Heart left ventricle (tissue), 16 donors: ENCODE results near the gene LAMA3. TPM values are rescaled to one million over a fixed set of nuclear protein-coding genes. Genes with fewer than 3 reads are reported as not detected.

Experiments used
- ATAC-seq, 4 donors: fragments of 200-7000 bp; cut with Tn5 transposase; one replicate each; pipeline ENCODE4 v1.9.1; 2020 to 2022; ENCODE audit warnings: moderate library complexity in 4 of 4, mild to moderate bottlenecking in 3 of 4, moderate number of reproducible peaks in 1 of 4
- DNase-seq, 5 donors: peaks; one replicate each; pipeline ENCODE4 v3.0.0-alpha.2; 2020
- H3K27ac ChIP-seq, 12 donors: fragments of 200-600 bp; sonication (generic) in 4 of 12; one replicate each; pipeline versions ENCODE4 v1.5.0 to v1.8.0; 2016 to 2022; ENCODE audit warnings: mild to moderate bottlenecking in 2 of 12
- H3K27me3 ChIP-seq, 9 donors: fragments of 200-600 bp; sonication (generic) in 2 of 9; one replicate each; pipeline versions ENCODE4 v1.5.1 to v1.8.0; 2016 to 2022; ENCODE audit warnings: mild to moderate bottlenecking in 3 of 9
- H3K36me3 ChIP-seq, 9 donors: fragments of 200-600 bp; sonication (generic) in 2 of 9; one replicate each; pipeline versions ENCODE4 v1.5.0 to v1.8.0; 2018 to 2022; ENCODE audit warnings: mild to moderate bottlenecking in 2 of 9
- H3K4me1 ChIP-seq, 12 donors: fragments of 200-600 bp; sonication (generic) in 4 of 12; one replicate each; pipeline versions ENCODE4 v1.5.0 to v1.8.0; 2016 to 2022; ENCODE audit warnings: mild to moderate bottlenecking in 3 of 12
- H3K4me3 ChIP-seq, 12 donors: fragments of 200-600 bp; sonication (generic) in 4 of 12; one replicate each; pipeline versions ENCODE4 v1.5.0 to v1.8.0; 2017 to 2022; ENCODE audit warnings: mild to moderate bottlenecking in 9 of 12, moderate library complexity in 4 of 12
- H3K9me3 ChIP-seq, 12 donors: fragments of 200-600 bp; sonication (generic) in 4 of 12; one replicate each; pipeline versions ENCODE4 v1.5.0 to v1.8.0; 2016 to 2022; ENCODE audit warnings: mild to moderate bottlenecking in 1 of 12
- CTCF ChIP-seq, 12 donors: fragments of 200-600 bp; sonication (generic) in 4 of 12; IDR thresholded peaks; one replicate each; pipeline versions ENCODE4 v1.5.0 to v1.8.0; 2018 to 2022; ENCODE audit warnings: antibody characterized with exemption in 12 of 12, mild to moderate bottlenecking in 5 of 12
- POLR2A ChIP-seq, 2 donors: fragments of 450-650 bp; IDR thresholded peaks; one replicate each; pipeline ENCODE4 v1.6.1; 2017; ENCODE audit warnings: antibody characterized with exemption in 2 of 2, mild to moderate bottlenecking in 2 of 2, moderate library complexity in 2 of 2
- WGBS, 4 donors: extraction: QIAGEN DNeasy Blood & Tissue Kit in 2 of 4; methylation state at CpG; one replicate each; pipeline versions ENCODE4 v1.1.5 to v1.1.7; 2013 to 2018; 5-methylcytosine and 5-hydroxymethylcytosine counted together
- intact Hi-C, 10 donors: fragments of 100-400 bp; cut with DNase I; formaldehyde crosslinking; loops; one replicate each; pipeline versions ENCODE4 v1.11.1 to v1.14.2; 2022
- polyA plus RNA-seq, 2 donors: library from polyadenylated mRNA; stranded (reverse); fragments of 200-250 nt; gene quantifications; one replicate each; pipeline ENCODE4 v1.2.3, GENCODE V29; 2013
- total RNA-seq, 9 donors: library from RNA; depleted of rRNA in 2 of 9; stranded (reverse); fragments of >200 nt in 2 of 9; fragmentation: NEBNext Ultra II Directional in 3 of 9; extraction: Animal tissue kit (Norgen Biotek cat#: 25700) in 3 of 9; gene quantifications; one replicate each; pipeline versions ENCODE4 v1.1.0 to v1.2.4, GENCODE V29; 2016 to 2023
- donor health status: ischemic (EF 13 %, LVEDD 7.1; RV severe dilation, severe dysfunction).
- donor health status: healthy with polysubstance abuse.
- donor health status: DM: no; HTN: yes; CAD: no.
- donor health status: DM: no; HTN: no; CAD: no.
- donor health status: ischemic (EF 25% LVEDD 6.9; RV normal size, moderate dysfunction).
- donor health status: ischemic (EF 25% LVEDD 5.7; RV mildly dilated, moderate dysfunction).
- donor health status: healthy.
- donor health status: DM: yes; HTN: yes; CAD: no.
- donor health status: ischemic (EF 35%, LVEDD 5.7; RV mildly dilated, moderate dysfunction).
- donor health status: nonischemic (EF 11% LVEDD 7.7; RV severe dilation, severe dysfunction).
- donor health status: DM: yes; HTN: yes; CAD: no.
- donor health status: PGD.
- donor health status: ischemic (EF 29% LVEDD 5.4; RV normal size, mild dysfunction).
- donor health status: nonischemic (EF 23%, LVEDD 6.1; RV moderate dilation, normal function).

LAMA3 gene
- total and polyA plus RNA-seq, 11 donors, result 1.2 to 6.6 (median 3.2) TPM

GRCh38 chr18:23833714-23834113, 144.5 kb downstream of the LAMA3 start:
- Histone ChIP-seq H3K36me3 (no peaks in the 10 kb centered on the region), H3K27ac (no peak overlapping the region), H3K4me3 (no peak overlapping the region), H3K27me3 (no peaks in the 10 kb centered on the region), H3K4me1 (peaks cover 0 to 13% (median 9%) of the 10 kb centered on the region in 12 donors), H3K9me3 (no peaks in the 10 kb centered on the region)
- TF ChIP-seq CTCF (IDR thresholded peaks at IDR 0.05) (no peak), POLR2A (IDR thresholded peaks at IDR 0.05) (no peak)
- no peak for DNase-seq
- WGBS, 4 donors, result 90 to 93% (median 92%) methylated on average over 6 of the region's 6 CpGs
- ATAC-seq, result no peak
- intact Hi-C loops, result loop anchor here in 1 of 10 donors (10.0 kb wide), 1 partner anchor 281 kb away; no protein-coding TSS in a partner anchor

- no peak overlapping the region for H3K27ac ChIP-seq
- H3K9me3 ChIP-seq, result no peaks in the 10 kb centered on the region
- no peaks in the 10 kb centered on the region for H3K27me3 ChIP-seq
- no peaks in the 10 kb centered on the region for H3K36me3 ChIP-seq
- TF ChIP-seq POLR2A (IDR thresholded peaks at IDR 0.05) (no peak), CTCF (IDR thresholded peaks at IDR 0.05) (no peak)
- intact Hi-C loops, result loop anchor here in 3 of 10 donors (5.0 to 10.0 kb wide), 2 partner anchors 82 to 280 kb away; no protein-coding TSS in a partner anchor
- peaks cover 0 to 19% (median 9%) of the 10 kb centered on the region in 12 donors for H3K4me1 ChIP-seq
- H3K4me3 ChIP-seq, result no peak overlapping the region
- 96 to 100% (median 99%) methylated on average over 3 of the region's 3 CpGs for WGBS, 4 donors
- ATAC-seq (no peak), DNase-seq (no peak)
Observed at GRCh38 chr18:23835091-23835490, 145.8 kb downstream of the LAMA3 start.

GRCh38 chr18:23835506-23835905, 146.3 kb downstream of the LAMA3 start:
- DNase-seq (no peak), ATAC-seq (no peak)
- 62 to 70% (median 66%) methylated on average over 4 of the region's 4 CpGs for WGBS, 4 donors
- Histone ChIP-seq H3K36me3 (no peaks in the 10 kb centered on the region), H3K27ac (no peak overlapping the region), H3K4me3 (no peak overlapping the region), H3K9me3 (no peaks in the 10 kb centered on the region), H3K27me3 (no peaks in the 10 kb centered on the region), H3K4me1 (peaks cover 0 to 19% (median 9%) of the 10 kb centered on the region in 12 donors)
- no peak for TF ChIP-seq CTCF (IDR thresholded peaks at IDR 0.05)
- no peak for TF ChIP-seq POLR2A (IDR thresholded peaks at IDR 0.05)
- intact Hi-C loops, result loop anchor here in 3 of 10 donors (5.0 to 10.0 kb wide), 2 partner anchors 82 to 279 kb away; no protein-coding TSS in a partner anchor

GRCh38 chr18:23837591-23837990, 148.3 kb downstream of the LAMA3 start:
- H3K4me3 ChIP-seq, result no peak overlapping the region
- intact Hi-C loops, result loop anchor here in 3 of 10 donors (5.0 to 10.0 kb wide), 2 partner anchors 80 to 277 kb away; no protein-coding TSS in a partner anchor
- no peaks in the 10 kb centered on the region for H3K27me3 ChIP-seq
- no peak for DNase-seq
- H3K36me3 ChIP-seq, result peaks cover 0 to 4% (median 0%) of the 10 kb centered on the region in 9 donors
- H3K9me3 ChIP-seq, result no peaks in the 10 kb centered on the region
- peak in 3 of 4 donors; percentile 79 to 83 (median 81) for ATAC-seq
- peak overlapping the region in 8 of 12 donors; percentile 27 to 59 (median 35) for H3K27ac ChIP-seq
- H3K4me1 ChIP-seq, result peaks cover 0 to 19% (median 9%) of the 10 kb centered on the region in 12 donors
- TF ChIP-seq CTCF (IDR thresholded peaks at IDR 0.05), result no peak
- no peak for TF ChIP-seq POLR2A (IDR thresholded peaks at IDR 0.05)
- WGBS, 4 donors, result 49 to 66% (median 55%) methylated on average over 1 of the region's 1 CpG
